ENCODE measurements around the gene CTDSPL. TPM values are rescaled to one million over a fixed set of nuclear protein-coding genes. Genes with fewer than 3 reads are reported as not detected.

Gene CTDSPL
- total and polyA plus RNA-seq, 10 of the 15 experiments (the other 5 are each of a cell fraction or from before 2014, with no cell fraction given), result 0.05 to 0.51 (median 0.18) TPM; not detected in 6

GRCh38 chr3:37926611-37927010 lies 64.9 kb downstream of the CTDSPL start:
- Histone ChIP-seq H3K27me3 (replicated peaks in 1 of 2; ENCODE audit: control insufficient read depth in 2 of 2, insufficient read depth in 2 of 2, low read length in 1 of 2) (no peaks in the 10 kb centered on the region; a peak in 1 of 4 replicates), H3K79me2 (ENCODE audit: control insufficient read depth, insufficient read depth, low read length) (no peaks in the 10 kb centered on the region), H4K20me1 (ENCODE audit: control insufficient read depth, insufficient read depth) (no peaks in the 10 kb centered on the region), H3K9ac (ENCODE audit: control insufficient read depth, insufficient read depth, low read length) (no peak overlapping the region), H2AFZ (ENCODE audit: control insufficient read depth, low read depth, low read length) (no peak overlapping the region), H3K27ac (ENCODE audit: control insufficient read depth, insufficient read depth) (no peak overlapping the region), H3K36me3 (ENCODE audit: control insufficient read depth in 2 of 2, insufficient read depth in 2 of 2, low read length in 1 of 2) (no peaks in the 10 kb centered on the region), H3K9me3 (replicated peaks; ENCODE audit: control insufficient read depth, insufficient read depth, low read length) (no peaks in the 10 kb centered on the region; the same call in 2 of the 3 replicates), H3K4me1 (ENCODE audit: control insufficient read depth, insufficient read depth, low read length) (no peaks in the 10 kb centered on the region), H3K4me2 (ENCODE audit: control insufficient read depth, insufficient read depth) (no peak overlapping the region), H3K4me3 (no peak overlapping the region)
- 10% methylated on average over 3 of the region's 3 CpGs for WGBS (ENCODE audit: insufficient coverage, insufficient replicate concordance, low lambda C conversion rate, missing lambda C conversion rate)
- in situ Hi-C loops (cut with MboI) (no loop called here), intact Hi-C loops (cut with micrococcal nuclease; ENCODE audit: unreplicated experiment) (no loop called here)
- TF ChIP-seq TCF7 (IDR thresholded peaks at IDR 0.05; ENCODE audit: borderline replicate concordance) (no peak), SMAD1 (IDR thresholded peaks at IDR 0.05; ENCODE audit: low read depth, partially characterized antibody) (no peak), SUZ12 (IDR thresholded peaks at IDR 0.05; ENCODE audit: unreplicated experiment) (no peak), IRF3 (IDR thresholded peaks at IDR 0.05) (no peak), MEF2A (IDR thresholded peaks at IDR 0.05; ENCODE audit: insufficient read depth, low read depth, low read length) (no peak), SUPT20H (IDR thresholded peaks at IDR 0.05; ENCODE audit: borderline replicate concordance, control insufficient read depth, low read depth, low read length) (no peak), ATF3 (IDR thresholded peaks at IDR 0.05; ENCODE audit: borderline replicate concordance, extremely low read depth, low read depth, low read length) (no peak), JUNB (IDR thresholded peaks at IDR 0.05) (no peak), ZNF622 (IDR thresholded peaks at IDR 0.05) (no peak), E2F8 (IDR thresholded peaks at IDR 0.05; ENCODE audit: low read depth, partially characterized antibody) (no peak), ZSCAN29 (IDR thresholded peaks at IDR 0.05) (no peak), SKIL (IDR thresholded peaks at IDR 0.05; ENCODE audit: low read depth, poor library complexity, severe bottlenecking) (no peak), POU2F2 (IDR thresholded peaks at IDR 0.05; ENCODE audit: borderline replicate concordance, low read depth, low read length) (no peak), POLR2AphosphoS2 (IDR thresholded peaks at IDR 0.05; ENCODE audit: low read depth, low read length) (no peak)
- TF ChIP-seq, protein P1, sequence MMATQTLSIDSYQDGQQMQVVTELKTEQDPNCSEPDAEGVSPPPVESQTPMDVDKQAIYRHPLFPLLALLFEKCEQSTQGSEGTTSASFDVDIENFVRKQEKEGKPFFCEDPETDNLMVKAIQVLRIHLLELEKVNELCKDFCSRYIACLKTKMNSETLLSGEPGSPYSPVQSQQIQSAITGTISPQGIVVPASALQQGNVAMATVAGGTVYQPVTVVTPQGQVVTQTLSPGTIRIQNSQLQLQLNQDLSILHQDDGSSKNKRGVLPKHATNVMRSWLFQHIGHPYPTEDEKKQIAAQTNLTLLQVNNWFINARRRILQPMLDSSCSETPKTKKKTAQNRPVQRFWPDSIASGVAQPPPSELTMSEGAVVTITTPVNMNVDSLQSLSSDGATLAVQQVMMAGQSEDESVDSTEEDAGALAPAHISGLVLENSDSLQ (IDR thresholded peaks at IDR 0.05), result no peak
- FAIRE-seq, result no peak
- ChIA-PET CTCF (interaction anchor here (1.8 kb wide), 1 partner anchor 41 kb away, joined by 5 read pairs; no protein-coding TSS in a partner anchor), RAD21 (ENCODE audit: unreplicated experiment) (no interaction called here), POLR2A (no interaction called here), SMC1A (ENCODE audit: uncharacterized antibody, unreplicated experiment) (no interaction called here)
- no peak for DNase-seq (ENCODE audit: low read depth, low spot score)
- BruUV-seq (replicated peaks), result no TSS peak
- ATAC-seq, result no peak

Data from GM12878 (cell line).